HG02938 (cell line): ENCODE data around the gene NAGPA.

Experiments used
- ATAC-seq: cut with Tn5 transposase; IDR thresholded peaks from one replicate; pipeline ENCODE4 v1.9.1; 2021; ENCODE audit warnings: mild to moderate bottlenecking, moderate library complexity; ENCODE audit not compliant: unreplicated experiment

NAGPA gene

DNA sequence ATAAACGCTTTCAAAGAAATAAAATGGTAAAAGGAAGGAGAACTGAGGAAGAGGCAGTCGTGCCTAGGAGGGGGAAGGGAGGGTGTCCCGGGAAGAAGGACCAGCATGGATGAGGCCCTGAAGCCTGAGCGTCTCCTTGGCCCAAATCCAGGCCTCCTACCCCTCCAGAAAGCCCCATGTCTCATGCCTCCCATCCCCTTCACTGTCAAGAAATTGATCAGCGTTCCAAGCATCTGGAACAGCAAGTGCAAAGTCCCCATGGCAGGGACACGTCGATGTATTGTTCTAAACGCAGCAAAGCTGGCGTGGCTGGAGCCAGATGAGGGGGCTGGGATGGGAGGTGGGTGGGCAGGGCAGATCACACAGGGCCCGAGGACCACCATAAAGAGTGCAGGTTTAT, 53.0 kb downstream of the NAGPA start:
- no peak for ATAC-seq

- no peak for ATAC-seq
Observed at GRCh38 chr16:4979736-4980660, 53.7 kb downstream of the NAGPA start.

- ATAC-seq: no peak
Observed at GRCh38 chr16:4979164-4979563, 54.6 kb downstream of the NAGPA start.

DNA sequence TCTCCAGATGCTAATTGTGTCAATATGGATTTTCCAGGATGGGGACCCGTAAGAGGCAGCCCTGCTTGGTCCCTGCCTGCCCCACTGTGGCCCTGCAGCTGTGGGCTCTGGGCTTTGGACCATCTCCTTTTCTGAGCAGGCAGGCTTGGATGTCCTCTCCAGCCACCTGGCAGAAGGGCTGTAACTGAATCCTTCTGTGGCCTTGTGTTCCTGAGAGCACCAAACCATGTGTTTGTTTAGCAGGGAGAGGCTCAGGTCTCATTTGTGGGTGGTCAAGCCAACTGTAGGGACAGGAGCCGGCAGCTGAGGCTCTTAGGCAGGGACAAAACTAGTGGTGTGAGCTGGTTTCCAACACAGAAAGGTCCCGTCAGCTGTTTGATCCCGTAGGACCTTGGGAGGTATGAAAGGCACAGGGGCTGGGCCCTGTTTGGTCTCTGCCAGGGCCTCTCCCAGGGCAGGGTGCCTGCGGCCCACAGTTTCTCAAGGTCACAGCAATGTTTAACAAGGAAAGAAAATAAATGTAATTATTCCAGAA, 57.1 kb downstream of the NAGPA start:
- no peak for ATAC-seq

DNA sequence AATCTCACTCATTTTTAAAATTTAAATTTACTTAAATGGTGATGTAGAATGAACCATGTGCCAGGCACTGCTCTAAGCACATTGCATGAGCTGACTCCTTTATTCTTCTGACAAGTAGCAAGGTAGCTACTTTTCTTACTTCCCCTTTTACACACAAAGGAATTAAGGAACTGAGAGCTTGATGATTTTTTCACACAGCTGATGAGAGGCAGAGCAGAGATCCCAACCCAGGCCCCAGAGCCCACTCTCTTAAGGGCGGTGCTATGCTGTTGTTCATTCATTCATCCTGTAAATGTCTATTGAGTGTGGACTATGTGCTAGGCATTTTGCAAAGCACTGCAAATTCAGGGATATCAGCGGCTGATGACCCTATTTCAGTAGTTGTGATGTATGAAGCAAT, 57.7 kb downstream of the NAGPA start:
- peak; percentile 98 for ATAC-seq
